EH (cell line): ENCODE data around the gene PKD1L1.
"Not testable (repeated sequence)": the region's sequence is repeated elsewhere in the genome, so short reads cannot be mapped to it uniquely, and the experiment has no call there.

Experiments
- DNase-seq: peaks from one replicate; pipeline ENCODE4 v3.0.0-alpha.2; 2015; ENCODE audit warnings: low read depth

Gene PKD1L1

GRCh38 chr7:47956220-47956619 is 8.0 kb upstream of the PKD1L1 start:
- DNase-seq = no peak

GRCh38 chr7:47954231-47954911 is 6.1 kb upstream of the PKD1L1 start:
- DNase-seq = peak; percentile 62

GRCh38 chr7:47953822-47954221 is 5.6 kb upstream of the PKD1L1 start:
- no peak for DNase-seq

GRCh38 chr7:47952224-47952623 is 4.0 kb upstream of the PKD1L1 start:
- no peak for DNase-seq

- DNase-seq = no peak
Measured at GRCh38 chr7:47951374-47951773, 3.1 kb upstream of the PKD1L1 start.

- DNase-seq = no peak
Measured at GRCh38 chr7:47950714-47951113, 2.4 kb upstream of the PKD1L1 start.

GRCh38 chr7:47949703-47950102 is 1.4 kb upstream of the PKD1L1 start:
- DNase-seq = no peak

GRCh38 chr7:47947355-47947749 is 914 bp downstream of the PKD1L1 start:
- DNase-seq = no peak

- no peak for DNase-seq
Measured at GRCh38 chr7:47946581-47947354, 1.5 kb downstream of the PKD1L1 start.

- DNase-seq = peak; percentile 66
Measured at GRCh38 chr7:47945261-47946015, 2.8 kb downstream of the PKD1L1 start.

- no peak for DNase-seq
Measured at GRCh38 chr7:47944536-47945260, 3.6 kb downstream of the PKD1L1 start.

- DNase-seq = peak; percentile 47
Measured at GRCh38 chr7:47943676-47944474, 4.4 kb downstream of the PKD1L1 start.

- not testable (repeated sequence) for DNase-seq
Measured at GRCh38 chr7:47942651-47943050, 5.6 kb downstream of the PKD1L1 start.

- no peak for DNase-seq
Measured at GRCh38 chr7:47942132-47942531, 6.1 kb downstream of the PKD1L1 start.

GRCh38 chr7:47941136-47941844 is 7.0 kb downstream of the PKD1L1 start:
- DNase-seq = peak; percentile 95

- DNase-seq = peak; percentile 89
Measured at GRCh38 chr7:47940088-47941013, 7.9 kb downstream of the PKD1L1 start.

GRCh38 chr7:47939425-47940036 is 8.7 kb downstream of the PKD1L1 start:
- no peak for DNase-seq

GRCh38 chr7:47938574-47939165 is 9.6 kb downstream of the PKD1L1 start:
- DNase-seq = no peak
